GM18505 (cell line): ENCODE data around the gene GPR158.

Experiments used
- ATAC-seq: cut with Tn5 transposase; IDR thresholded peaks from one replicate; pipeline ENCODE4 v1.9.1; 2021; ENCODE audit not compliant: unreplicated experiment
- POLR2A ChIP-seq: IDR thresholded peaks from 4 replicates; pipeline ENCODE4 v1.6.1; 2011; ENCODE audit warnings: borderline replicate concordance; ENCODE audit not compliant: insufficient read depth, insufficient read length; ENCODE audit errors: extremely low read depth

Gene GPR158

DNA sequence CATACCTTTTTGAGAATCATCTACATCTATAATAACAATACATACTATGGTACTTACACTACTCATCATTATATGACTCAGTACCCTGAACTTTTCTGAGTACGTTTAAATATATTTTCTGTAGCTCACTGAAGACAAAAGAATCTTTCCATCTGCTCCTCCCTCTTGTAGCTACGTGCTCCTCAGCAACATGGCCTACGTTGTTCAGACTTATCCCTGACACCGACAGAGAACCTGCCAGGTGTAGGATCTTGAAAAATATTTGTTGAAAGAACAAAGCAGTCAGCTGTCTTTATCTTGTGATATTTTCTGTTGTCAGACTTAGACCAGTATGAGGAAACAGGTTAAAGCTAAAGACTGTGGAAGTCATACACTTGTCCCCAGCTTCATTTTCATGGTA, 403.3 kb downstream of the GPR158 start:
- ATAC-seq: no peak
- TF ChIP-seq POLR2A: no peak

DNA sequence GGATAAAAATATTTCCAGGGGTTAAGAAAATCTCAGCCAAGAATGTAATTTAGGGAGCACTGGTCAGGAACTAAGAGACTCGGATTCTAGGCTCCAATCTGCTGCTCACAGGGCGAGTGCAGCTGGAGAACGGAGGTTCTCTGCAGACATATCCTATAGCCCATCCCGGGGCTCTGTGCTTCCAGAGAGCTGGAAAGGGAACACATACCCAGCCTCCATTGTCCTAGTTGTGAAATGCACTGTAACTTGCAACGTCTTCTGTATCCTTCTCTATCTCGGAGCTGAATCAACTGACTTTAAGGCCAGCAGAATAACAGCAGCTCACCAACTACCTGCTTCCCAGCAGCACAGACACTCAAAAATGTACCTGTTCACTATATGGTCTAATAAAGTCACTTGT, 408.2 kb downstream of the GPR158 start:
- no peak for ATAC-seq
- TF ChIP-seq POLR2A: no peak

DNA sequence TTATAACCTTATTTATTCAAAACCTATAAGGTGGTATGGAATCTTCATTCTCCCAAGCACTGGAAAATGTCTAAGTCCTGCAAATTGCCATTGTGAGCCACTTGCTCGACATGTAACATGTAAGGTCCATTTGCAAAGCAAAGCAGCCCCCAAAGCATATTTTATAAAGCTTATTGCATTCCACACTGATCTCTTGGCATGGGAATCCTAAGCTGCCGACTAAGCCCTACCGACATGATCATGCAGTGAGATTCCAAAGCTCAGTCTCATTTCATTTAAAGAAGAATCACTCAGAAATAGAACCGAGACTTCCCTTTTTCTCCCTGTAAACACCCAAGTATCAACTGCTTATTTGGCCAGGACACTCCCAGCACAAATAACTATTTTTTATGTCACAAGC, 425.9 kb downstream of the GPR158 start:
- TF ChIP-seq POLR2A: no peak
- ATAC-seq: no peak

DNA sequence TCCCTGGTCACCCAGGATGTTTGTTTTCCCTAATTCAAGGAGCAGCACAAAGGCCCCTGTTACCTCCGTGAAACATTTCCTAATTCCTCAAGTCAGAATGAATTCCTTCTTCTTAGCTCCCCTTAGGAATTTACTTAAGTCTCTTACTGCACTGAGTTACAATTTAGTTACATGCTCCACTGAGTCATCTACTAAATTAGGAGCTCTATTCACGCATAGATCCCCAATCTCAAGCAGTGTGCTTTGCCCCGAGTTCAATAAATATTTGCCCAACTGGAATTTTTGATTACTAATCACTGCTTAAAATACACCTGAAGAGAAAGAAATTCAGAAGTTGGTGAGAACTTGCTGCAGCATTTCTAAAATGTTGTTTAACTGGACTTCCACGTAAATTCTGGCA, 429.8 kb downstream of the GPR158 start:
- no peak for ATAC-seq
- no peak for TF ChIP-seq POLR2A

DNA sequence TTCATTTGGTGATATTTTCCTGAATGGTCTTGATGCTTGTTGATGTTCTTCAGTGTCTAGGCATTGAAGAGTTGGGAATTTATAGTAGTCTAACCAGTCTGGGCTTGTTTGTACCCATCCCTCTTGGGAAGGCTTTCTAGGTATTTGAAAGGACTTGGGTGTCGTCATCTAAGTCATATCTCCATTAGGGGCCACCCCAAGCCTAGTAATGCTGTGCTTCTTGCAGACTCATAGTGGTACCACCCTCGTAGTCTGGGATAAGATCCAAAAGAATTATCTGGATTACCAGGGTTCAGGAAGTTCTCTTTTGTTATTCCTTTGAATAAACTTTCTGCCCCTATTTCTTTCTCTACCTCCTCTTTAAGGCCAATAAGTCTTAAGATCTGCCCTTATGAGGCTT, 439.9 kb downstream of the GPR158 start:
- no peak for TF ChIP-seq POLR2A
- no peak for ATAC-seq

DNA sequence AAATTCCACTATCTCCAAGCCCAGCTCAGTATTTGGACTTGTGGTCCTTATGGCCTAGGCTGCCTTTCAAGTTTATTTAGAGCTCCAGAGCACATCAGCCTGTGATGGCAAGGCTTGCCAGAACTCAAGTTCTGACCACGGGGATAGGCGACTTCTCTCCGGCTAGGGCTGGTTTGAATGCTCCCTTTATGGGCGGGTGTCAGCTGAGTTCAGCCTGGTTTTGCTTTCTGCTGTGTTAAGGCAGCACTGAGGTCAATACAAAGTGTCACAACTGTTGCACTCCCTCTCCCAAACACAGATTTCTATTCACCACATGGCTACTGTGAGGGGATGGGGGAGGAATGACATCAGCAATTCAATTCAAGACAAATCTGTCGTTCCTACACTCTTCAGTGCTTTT, 441.1 kb downstream of the GPR158 start:
- no peak for ATAC-seq
- no peak for TF ChIP-seq POLR2A

DNA sequence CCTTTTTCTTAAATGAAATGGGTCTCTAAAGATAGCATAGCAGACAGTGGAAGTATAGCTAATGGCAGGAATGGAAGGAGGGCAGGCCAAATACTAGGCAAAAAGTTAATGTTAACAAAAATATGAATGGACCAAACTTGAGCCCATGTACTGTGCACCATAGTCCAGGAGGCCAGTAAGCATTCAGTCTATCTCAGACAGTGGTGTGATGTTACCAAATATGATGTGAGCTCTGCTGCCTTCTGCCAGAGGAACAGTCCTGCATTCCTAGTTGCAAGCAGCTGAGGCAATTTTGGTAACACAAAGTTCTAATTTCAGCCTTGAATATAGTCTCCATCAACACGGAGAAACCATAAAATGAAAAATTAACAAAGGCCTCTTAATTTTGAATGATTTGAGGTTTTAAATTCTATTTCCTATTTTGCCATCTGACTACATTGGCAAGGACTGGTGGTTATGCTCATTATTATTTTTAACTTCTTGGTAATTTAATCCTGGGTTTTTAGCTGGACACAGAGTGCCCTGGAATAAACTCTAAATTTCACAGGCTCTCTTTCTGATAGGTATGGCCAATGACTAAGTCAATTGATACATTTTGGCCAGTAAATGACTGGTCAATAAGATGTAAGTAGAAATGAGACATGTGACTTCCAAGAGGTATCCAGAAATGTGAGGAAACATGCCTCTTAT, 442.2 kb downstream of the GPR158 start:
- no peak for ATAC-seq
- TF ChIP-seq POLR2A: no peak

DNA sequence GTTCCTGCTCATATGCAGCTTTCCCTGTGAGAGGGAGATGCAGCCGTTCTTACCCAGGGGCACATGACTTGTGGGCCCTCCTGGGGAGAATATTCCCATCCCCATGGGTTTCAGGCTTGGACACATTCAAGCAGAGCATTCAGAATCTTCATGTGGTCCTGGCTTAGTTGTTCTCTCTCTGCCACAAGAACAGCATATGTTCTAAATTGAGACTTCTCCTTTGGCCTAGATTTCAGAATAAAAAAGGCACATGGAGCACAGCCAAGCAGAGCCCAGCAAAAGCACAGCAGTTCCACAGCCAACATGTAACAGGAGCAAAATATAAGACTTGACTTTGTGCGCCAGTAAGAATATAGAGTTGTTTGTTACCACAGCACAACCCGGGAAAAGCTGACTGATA, 452.8 kb downstream of the GPR158 start:
- no peak for ATAC-seq
- TF ChIP-seq POLR2A: no peak

DNA sequence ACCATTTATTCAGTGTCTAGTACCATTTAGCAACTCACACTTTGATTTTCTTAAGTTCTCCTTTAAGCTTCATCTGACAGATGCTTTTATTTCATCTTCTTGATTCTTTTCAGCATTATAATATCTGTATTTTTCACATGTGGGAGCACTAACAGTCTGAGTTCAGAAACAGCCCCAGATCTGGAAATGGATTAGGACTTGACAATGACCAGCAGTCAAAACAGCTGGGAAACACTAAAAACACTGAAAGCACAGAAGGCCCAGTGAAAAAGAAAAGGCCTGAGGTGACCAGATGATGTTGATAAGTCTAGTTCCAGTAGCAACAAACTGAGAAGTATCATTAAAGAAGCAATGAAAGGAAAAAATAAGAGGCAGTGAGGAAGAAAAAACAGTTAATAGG, 454.5 kb downstream of the GPR158 start:
- ATAC-seq: no peak
- TF ChIP-seq POLR2A: no peak

DNA sequence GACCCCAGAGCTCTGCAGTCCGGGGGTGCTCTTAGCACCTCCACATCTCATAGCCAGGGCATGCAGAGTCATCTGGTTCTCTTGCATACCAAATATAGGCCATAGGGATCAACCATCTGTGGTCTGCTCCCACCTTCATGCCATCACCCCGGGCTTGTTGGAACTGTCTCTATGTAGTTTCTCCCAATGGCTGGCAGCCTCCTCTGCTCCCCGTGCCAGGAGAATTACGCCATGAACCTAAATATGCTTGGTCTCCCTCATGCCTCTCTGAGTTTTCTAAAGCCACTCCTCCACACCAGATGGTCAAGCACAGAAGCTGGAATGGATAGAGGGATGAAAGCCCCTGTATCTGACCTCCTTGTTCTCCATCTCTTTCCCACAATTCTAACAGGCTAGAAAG, 456.7 kb downstream of the GPR158 start:
- no peak for ATAC-seq
- TF ChIP-seq POLR2A: no peak

DNA sequence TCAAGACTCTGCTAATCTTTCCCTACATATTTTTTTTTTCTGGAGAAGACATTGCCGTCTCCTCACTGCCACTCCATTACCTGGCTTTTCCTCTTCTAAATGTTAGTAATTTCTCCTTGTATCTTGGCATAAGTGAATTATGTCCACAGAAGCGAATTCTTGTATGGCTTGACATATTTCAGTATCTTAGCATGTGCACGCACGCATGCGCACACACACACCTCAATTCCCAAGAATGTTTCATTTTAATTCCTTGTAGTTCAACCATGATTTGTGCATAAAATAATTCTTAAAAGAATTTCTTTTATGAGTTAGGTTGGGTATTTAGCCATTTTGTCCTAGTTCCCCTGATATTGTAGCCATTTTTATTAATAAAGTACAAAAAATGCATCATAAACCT, 458.0 kb downstream of the GPR158 start:
- ATAC-seq: no peak
- TF ChIP-seq POLR2A: no peak

DNA sequence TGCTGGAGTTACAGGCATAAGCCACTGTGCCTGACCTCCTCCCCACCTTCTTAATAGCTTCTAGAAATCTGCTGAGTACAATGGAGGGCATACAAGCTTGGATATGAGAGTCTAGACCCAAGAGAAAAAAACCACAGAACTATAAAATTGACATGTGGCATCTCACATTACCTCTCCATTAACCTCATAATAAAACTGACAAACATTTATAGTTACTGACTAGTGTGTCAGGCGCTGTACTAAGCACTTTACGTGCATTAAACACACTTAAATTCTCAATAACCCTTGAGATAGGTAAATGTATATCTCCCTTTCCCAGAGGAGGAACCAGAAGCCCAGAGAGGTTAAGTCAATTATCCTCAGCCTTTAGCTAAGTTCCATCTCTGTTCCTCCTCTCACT, 458.7 kb downstream of the GPR158 start:
- no peak for ATAC-seq
- no peak for TF ChIP-seq POLR2A

DNA sequence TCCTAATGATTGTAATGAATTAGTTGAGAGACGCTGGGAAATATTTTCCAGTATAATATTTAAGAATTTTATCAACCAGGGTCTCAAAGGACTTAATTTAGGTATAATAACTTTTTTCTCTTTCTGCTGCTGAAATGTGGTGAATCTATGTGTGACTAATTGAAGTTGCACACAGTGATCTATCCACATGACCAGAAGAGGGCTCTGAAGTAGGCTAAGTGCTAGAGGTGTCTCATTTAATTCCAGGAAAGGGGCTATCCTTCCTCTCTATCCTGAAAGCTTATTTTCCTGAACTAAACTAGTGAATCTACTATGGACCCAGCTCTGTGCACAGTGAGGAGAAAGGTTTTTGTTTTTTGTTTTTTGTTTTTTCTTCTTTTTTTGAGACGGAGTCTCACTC, 464.8 kb downstream of the GPR158 start:
- no peak for ATAC-seq
- TF ChIP-seq POLR2A: no peak

DNA sequence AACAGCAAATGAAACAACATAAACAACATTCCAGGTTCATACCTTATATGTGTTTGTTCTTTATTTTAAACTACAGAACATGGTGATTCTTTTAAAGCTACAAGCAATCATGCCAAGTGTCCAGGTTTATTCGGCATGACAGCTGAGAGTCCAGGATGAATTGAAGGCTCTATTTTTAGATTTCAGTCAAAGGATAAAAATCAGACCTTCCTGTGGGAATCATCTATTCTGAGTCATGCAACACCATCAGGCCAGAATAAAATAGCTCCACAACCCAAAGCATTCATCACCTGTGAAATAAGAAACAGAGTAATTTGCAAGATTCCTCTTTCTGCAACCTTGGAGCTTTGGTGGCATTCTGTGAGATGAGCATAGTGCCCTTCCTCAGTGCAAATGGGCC, 466.8 kb downstream of the GPR158 start:
- ATAC-seq: no peak
- TF ChIP-seq POLR2A: no peak

DNA sequence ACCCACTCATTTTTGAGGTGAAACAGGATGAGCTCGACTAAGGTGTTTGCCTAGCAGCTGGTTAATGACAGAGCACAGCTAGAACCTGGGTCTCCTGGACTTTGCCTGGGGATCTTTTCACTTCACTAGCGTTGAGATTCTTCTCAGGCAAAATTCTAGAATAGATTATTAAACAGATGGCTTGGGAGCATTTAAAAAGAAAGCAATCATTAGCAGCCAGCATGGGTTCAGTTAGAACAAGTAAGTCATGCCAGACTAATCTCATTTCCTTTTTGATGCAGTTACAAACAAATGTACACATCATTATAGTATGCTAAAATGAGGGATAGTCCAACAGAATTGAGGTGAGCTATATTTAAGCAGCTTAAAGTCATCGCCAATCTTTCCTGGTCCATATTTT, 467.9 kb downstream of the GPR158 start:
- ATAC-seq: no peak
- no peak for TF ChIP-seq POLR2A

DNA sequence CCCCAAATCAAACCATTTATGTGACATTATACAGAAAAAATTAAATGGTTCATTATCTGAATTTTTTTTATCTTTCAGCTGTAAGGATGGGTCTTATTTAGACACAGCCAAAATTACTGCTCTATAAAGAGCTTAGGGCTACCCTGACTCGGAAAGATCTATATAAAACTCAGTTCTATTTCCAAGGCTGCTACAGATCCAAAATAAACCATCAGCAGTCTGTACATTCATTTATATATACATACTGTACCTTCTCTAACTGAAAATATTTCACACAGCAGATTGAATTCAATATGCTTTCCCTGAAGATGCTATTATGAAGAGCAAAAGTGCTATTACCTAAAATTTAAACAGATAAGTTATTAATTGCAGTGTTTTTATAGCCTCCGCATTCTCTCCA, 471.6 kb downstream of the GPR158 start:
- no peak for TF ChIP-seq POLR2A
- ATAC-seq: no peak

DNA sequence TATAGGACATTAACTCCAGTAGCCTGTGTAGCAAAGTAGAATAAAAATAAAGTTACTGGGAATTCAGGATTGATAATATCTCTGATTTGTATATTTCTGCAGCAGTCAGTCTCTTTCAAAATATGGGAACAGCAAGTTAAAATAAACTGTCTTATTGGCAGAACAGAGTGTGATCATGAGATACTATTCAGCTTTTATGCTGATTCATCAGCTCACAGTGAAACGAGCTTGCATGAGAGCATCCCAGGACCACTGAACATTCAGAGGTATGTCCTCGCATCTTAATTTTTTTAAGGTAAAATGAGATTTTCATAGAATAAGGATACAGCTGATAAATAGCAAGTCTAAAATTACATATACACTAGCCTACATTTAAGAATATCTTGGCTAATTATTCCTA, 476.7 kb downstream of the GPR158 start:
- TF ChIP-seq POLR2A: no peak
- no peak for ATAC-seq
